Osteoblast (primary cell): ENCODE data around the gene MELK. TPM values are rescaled to one million over a fixed set of nuclear protein-coding genes. Genes with fewer than 3 reads are reported as not detected.
"Not testable (repeated sequence)": the region's sequence is repeated elsewhere in the genome, so short reads cannot be mapped to it uniquely, and the experiment has no call there.

Experiments
- DNase-seq: peaks from one replicate; pipeline ENCODE4 v3.0.0; 2011; ENCODE audit warnings: low spot score, mixed read lengths; ENCODE audit not compliant: insufficient read length; ENCODE audit errors: missing footprints
- H2AFZ ChIP-seq: 2 replicates; pipeline ENCODE4 v1.6.0; 2011; ENCODE audit warnings: mild to moderate bottlenecking, low read length
- H3K27ac ChIP-seq: 2 replicates; pipeline ENCODE4 v1.5.1; 2011; ENCODE audit warnings: mild to moderate bottlenecking, low read depth, low read length, moderate library complexity
- H3K27me3 ChIP-seq: 2 replicates; pipeline ENCODE4 v1.6.0; 2012; ENCODE audit warnings: mild to moderate bottlenecking, control low read depth, inconsistent platforms, low read length, moderate library complexity; ENCODE audit not compliant: insufficient read depth
- H3K36me3 ChIP-seq: 2 replicates; pipeline ENCODE4 v1.5.1; 2011; ENCODE audit warnings: mild to moderate bottlenecking, low read length, control low read depth, moderate library complexity; ENCODE audit not compliant: insufficient read depth
- H3K4me1 ChIP-seq: 2 replicates; pipeline ENCODE4 v1.5.1; 2011; ENCODE audit warnings: mild to moderate bottlenecking, low read length, control low read depth, moderate library complexity; ENCODE audit not compliant: insufficient read depth
- H3K4me2 ChIP-seq: 2 replicates; pipeline ENCODE4 v1.6.0; 2011; ENCODE audit warnings: mild to moderate bottlenecking, low read length; ENCODE audit not compliant: insufficient read depth
- H3K4me3 ChIP-seq: fragments of 200-600 bp; sonication (generic); 3 replicates; pipeline ENCODE4 v1.5.1; 2012; ENCODE audit warnings: mild to moderate bottlenecking, low read length, inconsistent platforms; ENCODE audit not compliant: insufficient read depth
- H3K79me2 ChIP-seq: 2 replicates; pipeline ENCODE4 v1.6.0; 2012; ENCODE audit warnings: mild to moderate bottlenecking, low read length, control low read depth, inconsistent platforms; ENCODE audit not compliant: insufficient read depth
- H3K9me3 ChIP-seq: 2 replicates; pipeline ENCODE4 v1.5.1; 2011; ENCODE audit warnings: low read depth, low read length, control low read depth
- H4K20me1 ChIP-seq: 2 replicates; pipeline ENCODE4 v1.6.0; 2012; ENCODE audit warnings: mild to moderate bottlenecking, low read length, control low read depth; ENCODE audit not compliant: insufficient read depth
- CTCF ChIP-seq: IDR thresholded peaks from 2 replicates; pipeline ENCODE4 v1.5.1; 2011; ENCODE audit warnings: mild to moderate bottlenecking, low read depth, low read length, moderate library complexity; ENCODE audit errors: extremely low read depth
- total RNA-seq: library from RNA; depleted of rRNA; stranded (reverse); fragments of >200 nt; gene quantifications from 2 replicates; pipeline ENCODE4 v1.2.3, GENCODE V29; 2012

The MELK gene
- total RNA-seq, 1 donor: 8.3 TPM

- Histone ChIP-seq H3K79me2 (no peaks in the 10 kb centered on the region), H3K4me2 (no peak overlapping the region), H4K20me1 (no peaks in the 10 kb centered on the region), H3K27ac (no peak overlapping the region), H2AFZ (peak overlapping the region; percentile 8), H3K4me1 (peaks cover 6% of the 10 kb centered on the region), H3K4me3 (no peak overlapping the region), H3K36me3 (no peaks in the 10 kb centered on the region), H3K9me3 (no peaks in the 10 kb centered on the region), H3K27me3 (no peaks in the 10 kb centered on the region)
- no peak for TF ChIP-seq CTCF
- DNase-seq: peak; percentile 10
These were observed 25.1 kb upstream of the MELK start for GRCh38 chr9:36547598-36547997.

- Histone ChIP-seq H3K27me3 (no peaks in the 10 kb centered on the region), H3K79me2 (no peaks in the 10 kb centered on the region), H3K4me2 (no peak overlapping the region), H2AFZ (no peak overlapping the region), H3K4me1 (peaks cover 6% of the 10 kb centered on the region), H3K36me3 (no peaks in the 10 kb centered on the region), H3K27ac (no peak overlapping the region), H4K20me1 (no peaks in the 10 kb centered on the region), H3K9me3 (no peaks in the 10 kb centered on the region), H3K4me3 (no peak overlapping the region)
- TF ChIP-seq CTCF: no peak
- no peak for DNase-seq
These were observed 24.2 kb upstream of the MELK start for GRCh38 chr9:36548454-36548853.

GRCh38 chr9:36550135-36550534 is 22.6 kb upstream of the MELK start:
- Histone ChIP-seq H3K4me3 (no peak overlapping the region), H3K79me2 (no peaks in the 10 kb centered on the region), H3K36me3 (no peaks in the 10 kb centered on the region), H4K20me1 (no peaks in the 10 kb centered on the region), H3K4me1 (peaks cover 6% of the 10 kb centered on the region), H3K27ac (no peak overlapping the region), H3K9me3 (no peaks in the 10 kb centered on the region), H3K27me3 (no peaks in the 10 kb centered on the region), H2AFZ (no peak overlapping the region), H3K4me2 (no peak overlapping the region)
- TF ChIP-seq CTCF: no peak
- no peak for DNase-seq

GRCh38 chr9:36550631-36551098 is 22.0 kb upstream of the MELK start:
- H3K4me3 ChIP-seq, H3K4me2 ChIP-seq, H3K9me3 ChIP-seq, H3K36me3 ChIP-seq, H3K79me2 ChIP-seq, H4K20me1 ChIP-seq, H3K4me1 ChIP-seq, H3K27me3 ChIP-seq, H3K27ac ChIP-seq, DNase-seq, H2AFZ ChIP-seq: not testable (repeated sequence)
